Erythroblast (primary cell): ENCODE measurements around the gene CRYBG1.

ENCODE experiments used
- GATA1 ChIP-seq: IDR thresholded peaks from 2 replicates; pipeline ENCODE4 v1.6.1; 2011; ENCODE audit warnings: low read depth, mild to moderate bottlenecking, control low read depth, low read length, moderate library complexity
- POLR2A ChIP-seq: IDR thresholded peaks from 2 replicates; pipeline ENCODE4 v1.6.1; 2011; ENCODE audit warnings: mild to moderate bottlenecking, low read length

- TF ChIP-seq POLR2A = no peak
- no peak for TF ChIP-seq GATA1
Measured at GRCh38 chr6:106600329-106600728, 239.8 kb downstream of the CRYBG1 start.
